IMR-90 (cell line): ENCODE results near the gene GUCY2D. TPM values are rescaled to one million over a fixed set of nuclear protein-coding genes. Genes with fewer than 3 reads are reported as not detected.
A peak's percentile ranks its signal among the peaks of the same experiment; 100 is the strongest.

ENCODE experiments used
- ATAC-seq: fragments of 200-7000 bp; cut with Tn5 transposase; 2 replicates; pipeline ENCODE4 v1.9.1; 2020; ENCODE audit warnings: low read depth, mild to moderate bottlenecking, moderate library complexity
- BruUV-seq: library from RNA; stranded (reverse); fragments of 400-500 nt; replicated peaks from 2 replicates; lab custom pipeline; 2021; lab: Mats Ljungman, UMichigan
- CTCF ChIA-PET: fragments of 300-600 bp; formaldehyde crosslinking; extraction: SDS; loops from one replicate; lab custom pipeline; 2021; ENCODE audit warnings: antibody characterized with exemption; lab: Yijun Ruan, JAX
- POLR2A ChIA-PET: fragments of 300-600 bp; sonication (Branson Sonifier 250); formaldehyde crosslinking; loops from one replicate; lab custom pipeline; 2022; ENCODE audit warnings: antibody characterized with exemption; ENCODE audit not compliant: unreplicated experiment; lab: Charles Lee
- DNase-seq: peaks from one replicate; pipeline ENCODE4 v3.0.0; 2013
- H2AFZ ChIP-seq: replicated peaks from 2 replicates; pipeline ENCODE3; 2013; ENCODE audit warnings: low read length, mild to moderate bottlenecking; ENCODE audit not compliant: poor library complexity
- H2AK5ac ChIP-seq: 2 replicates; pipeline ENCODE4 v1.6.1; 2013; ENCODE audit warnings: low read depth, low read length, inconsistent platforms
- H2AK9ac ChIP-seq: replicated peaks from 2 replicates; pipeline ENCODE3; 2013; ENCODE audit warnings: mild to moderate bottlenecking, low read depth, low read length, moderate library complexity; ENCODE audit not compliant: poor library complexity
- H2BK120ac ChIP-seq: 2 replicates; pipeline ENCODE4 v1.6.1; 2013; ENCODE audit warnings: low read depth, low read length, inconsistent platforms
- H2BK15ac ChIP-seq: 3 replicates; pipeline ENCODE4 v1.6.1; 2013; ENCODE audit warnings: low read depth, low read length, inconsistent platforms
- H2BK20ac ChIP-seq: 2 replicates; pipeline ENCODE4 v1.6.1; 2013; ENCODE audit warnings: low read depth, mild to moderate bottlenecking, inconsistent platforms, low read length, moderate library complexity
- H2BK5ac ChIP-seq: 2 replicates; pipeline ENCODE4 v1.6.1; 2013; ENCODE audit warnings: mild to moderate bottlenecking, low read depth, low read length, inconsistent platforms; ENCODE audit not compliant: poor library complexity, severe bottlenecking
- H3K14ac ChIP-seq: replicated peaks from 2 replicates; pipeline ENCODE4 v1.6.1; 2013; ENCODE audit warnings: low read depth, low read length, inconsistent platforms
- H3K18ac ChIP-seq: 2 replicates; pipeline ENCODE4 v1.6.1; 2013; ENCODE audit warnings: low read depth, low read length, control low read depth
- H3K23ac ChIP-seq: 2 replicates; pipeline ENCODE4 v1.6.1; 2013; ENCODE audit warnings: low read depth, low read length, inconsistent platforms
- H3K27ac ChIP-seq: 2 replicates; pipeline ENCODE4 v1.5.1; 2013; ENCODE audit warnings: mild to moderate bottlenecking, control low read depth, low read length; ENCODE audit not compliant: insufficient read depth
- H3K27me3 ChIP-seq: 2 replicates; pipeline ENCODE4 v1.6.1; 2013; ENCODE audit warnings: low read length; ENCODE audit not compliant: control insufficient read depth, insufficient read depth
- H3K36me3 ChIP-seq: 2 replicates; pipeline ENCODE4 v1.6.1; 2013; ENCODE audit warnings: low read length, mixed read lengths; ENCODE audit not compliant: control insufficient read depth, insufficient read depth
- H3K4ac ChIP-seq: 2 replicates; pipeline ENCODE4 v1.6.1; 2013; ENCODE audit warnings: low read depth, low read length, inconsistent platforms
- H3K4me1 ChIP-seq: 2 replicates; pipeline ENCODE4 v1.6.1; 2013; ENCODE audit warnings: low read length, mixed read lengths; ENCODE audit not compliant: control insufficient read depth, insufficient read depth
- H3K4me2 ChIP-seq: 2 replicates; pipeline ENCODE4 v1.6.1; 2013; ENCODE audit warnings: low read depth, mild to moderate bottlenecking, control low read depth, low read length, moderate library complexity
- H3K4me3 ChIP-seq: 2 replicates; pipeline ENCODE4 v1.5.1; 2013; ENCODE audit warnings: low read depth, mild to moderate bottlenecking, control low read depth, low read length, moderate library complexity; ENCODE audit not compliant: insufficient read depth
- H3K56ac ChIP-seq: 2 replicates; pipeline ENCODE4 v1.6.1; 2013; ENCODE audit warnings: low read length, inconsistent platforms; ENCODE audit not compliant: insufficient read depth; ENCODE audit errors: extremely low read depth
- H3K79me1 ChIP-seq, 2 experiments: 2 replicates each; pipeline ENCODE4 v1.6.1; 2013; ENCODE audit warnings: low read length in 2 of 2, inconsistent platforms in 1 of 2, low read depth in 1 of 2
- H3K9ac ChIP-seq: 2 replicates; pipeline ENCODE4 v1.6.1; 2013; ENCODE audit warnings: low read depth, low read length, control low read depth
- H3K9me1 ChIP-seq: 2 replicates; pipeline ENCODE4 v1.6.1; 2013; ENCODE audit warnings: low read length, inconsistent platforms; ENCODE audit not compliant: insufficient read depth
- H3K9me3 ChIP-seq: 2 replicates; pipeline ENCODE4 v1.6.1; 2013; ENCODE audit warnings: low read length; ENCODE audit not compliant: control insufficient read depth, insufficient read depth
- H4K20me1 ChIP-seq: 2 replicates; pipeline ENCODE4 v1.6.1; 2013; ENCODE audit warnings: low read length, inconsistent platforms; ENCODE audit not compliant: insufficient read depth
- H4K5ac ChIP-seq: 2 replicates; pipeline ENCODE4 v1.6.1; 2013; ENCODE audit warnings: mild to moderate bottlenecking, low read depth, low read length, control low read depth
- H4K8ac ChIP-seq, 2 experiments: 2 replicates each; pipeline ENCODE4 v1.6.1; 2013; ENCODE audit warnings: low read depth in 2 of 2, low read length in 2 of 2, control low read depth in 1 of 2, inconsistent platforms in 1 of 2
- H4K91ac ChIP-seq: 2 replicates; pipeline ENCODE4 v1.6.1; 2013; ENCODE audit warnings: low read depth, low read length, inconsistent platforms; ENCODE audit not compliant: insufficient read depth
- BHLHE40 ChIP-seq: fragments of 150-350 bp; IDR thresholded peaks from 2 replicates; pipeline ENCODE4 v1.6.1; 2016; ENCODE audit warnings: mild to moderate bottlenecking, low read depth, low read length
- CEBPB ChIP-seq: IDR thresholded peaks from 2 replicates; pipeline ENCODE4 v1.6.1; 2012; ENCODE audit warnings: low read depth, low read length, improper control_type of control experiment
- CHD1 ChIP-seq: IDR thresholded peaks from 2 replicates; pipeline ENCODE4 v1.6.1; 2012; ENCODE audit warnings: low read depth, low read length, improper control_type of control experiment
- CTCF ChIP-seq: conservative IDR thresholded peaks from 2 replicates; pipeline ENCODE4 v1.5.1; 2012; ENCODE audit warnings: mild to moderate bottlenecking, low read depth, low read length, improper control_type of control experiment
- FOS ChIP-seq: fragments of 150-350 bp; IDR thresholded peaks from 2 replicates; pipeline ENCODE4 v1.6.1; 2016; ENCODE audit warnings: low read depth, low read length
- MXI1 ChIP-seq: IDR thresholded peaks from 2 replicates; pipeline ENCODE4 v1.6.1; 2012; ENCODE audit warnings: low read depth, mild to moderate bottlenecking, low read length, moderate library complexity, borderline replicate concordance
- NFE2L2 ChIP-seq: fragments of 150-350 bp; IDR thresholded peaks from 2 replicates; pipeline ENCODE4 v1.6.1; 2016; ENCODE audit warnings: low read depth, mild to moderate bottlenecking, low read length
- POLR2A ChIP-seq: IDR thresholded peaks from 2 replicates; pipeline ENCODE4 v1.6.1; 2012; ENCODE audit warnings: mild to moderate bottlenecking, low read depth, low read length
- RAD21 ChIP-seq: IDR thresholded peaks from 2 replicates; pipeline ENCODE4 v1.6.1; 2012; ENCODE audit warnings: low read length, improper control_type of control experiment
- RCOR1 ChIP-seq: IDR thresholded peaks from 2 replicates; pipeline ENCODE4 v1.6.1; 2012; ENCODE audit warnings: mild to moderate bottlenecking, low read length, improper control_type of control experiment; ENCODE audit not compliant: insufficient replicate concordance
- SMC3 ChIP-seq: fragments of 150-350 bp; IDR thresholded peaks from 2 replicates; pipeline ENCODE4 v1.6.1; 2016; ENCODE audit warnings: low read depth, mild to moderate bottlenecking, antibody characterized with exemption, low read length, moderate library complexity
- WGBS, 2 experiments: methylation state at CpG; one replicate each; pipeline versions ENCODE4 v1.1.5 to v1.1.7; 2013; ENCODE audit warnings: missing lambda C conversion rate in 2 of 2; ENCODE audit not compliant: insufficient read length in 1 of 2; ENCODE audit errors: extremely low coverage in 2 of 2; 5-methylcytosine and 5-hydroxymethylcytosine counted together
- dilution Hi-C: fragments of 300-500 bp; cut with HindIII; formaldehyde crosslinking; loops from one replicate; pipeline ENCODE4 v1.14.3; 2018; ENCODE audit warnings: low sequenced_read_pairs; ENCODE audit not compliant: unreplicated experiment
- in situ Hi-C: fragments of 300-500 bp; cut with MboI; formaldehyde crosslinking; loops from 3 replicates; pipeline ENCODE4 v1.14.3; 2019; ENCODE audit warnings: low sequenced_read_pairs, inconsistent platforms, mixed read lengths
- intact Hi-C: fragments of 100-400 bp; cut with micrococcal nuclease; formaldehyde crosslinking; loops from 2 replicates; pipeline ENCODE4 v1.10.0; 2022
- polyA plus RNA-seq, 3 experiments: library from polyadenylated mRNA; depleted of rRNA; stranded (reverse); fragments of >200 nt; gene quantifications; 2 replicates each; pipeline ENCODE4 v1.2.3, GENCODE V29; 2012; ENCODE audit warnings: low replicate concordance in 1 of 3
- total RNA-seq: library from RNA; depleted of rRNA; stranded (reverse); fragments of >200 nt; gene quantifications from 2 replicates; pipeline ENCODE4 v1.2.3, GENCODE V29; 2012

GUCY2D gene
- total and polyA plus RNA-seq, 2 of the 4 experiments (the other 2 are of a cell fraction): 0.03 TPM; not detected in 1

GRCh38 chr17:7989781-7990655 is 12.4 kb upstream of the GUCY2D start:
- dilution Hi-C loops: no loop called here
- Histone ChIP-seq H3K36me3 (no peaks in the 10 kb centered on the region), H3K23ac (no peak overlapping the region; the same call in 1 of the 2 replicates), H3K27ac (no peak overlapping the region), H2AK9ac (peak overlapping the region; percentile 85), H2BK15ac (no peak overlapping the region), H3K9me3 (no peaks in the 10 kb centered on the region), H3K56ac (no peak overlapping the region), H3K4me1 (peaks cover 5% of the 10 kb centered on the region; the same call in 1 of the 2 replicates), H2AK5ac (no peak overlapping the region), H3K18ac (no peak overlapping the region), H3K4me2 (peak overlapping the region; percentile 80), H2AFZ (peak overlapping the region; percentile 99), H2BK20ac (no peak overlapping the region), H3K4ac (peak overlapping the region; percentile 29), H3K14ac (no peak overlapping the region), H2BK5ac (no peak overlapping the region), H4K8ac (peak overlapping the region in 1 of 2 experiments; percentile 93; a peak in 2 of 4 replicates), H4K91ac (no peak overlapping the region), H4K20me1 (no peaks in the 10 kb centered on the region), H3K4me3 (peak overlapping the region; percentile 59), H2BK120ac (no peak overlapping the region; the same call in 1 of the 2 replicates), H3K79me1 (no peaks in the 10 kb centered on the region), H3K9me1 (no peaks in the 10 kb centered on the region), H3K27me3 (peaks cover 11% of the 10 kb centered on the region), H3K9ac (peak overlapping the region; percentile 12; the same call in 1 of the 2 replicates), H4K5ac (no peak overlapping the region; the same call in 1 of the 2 replicates)
- BruUV-seq: no TSS peak
- ATAC-seq (peak; percentile 94), DNase-seq (peak; percentile 44)
- peak; percentile 81 for TF ChIP-seq CTCF
- no peak for TF ChIP-seq RCOR1
- TF ChIP-seq CEBPB: no peak
- peak; percentile 57 for TF ChIP-seq RAD21
- no peak for TF ChIP-seq NFE2L2
- TF ChIP-seq CHD1: no peak
- TF ChIP-seq POLR2A: no peak
- TF ChIP-seq SMC3: peak; percentile 69
- TF ChIP-seq BHLHE40: peak; percentile 74; the same call in 1 of the 2 replicates
- peak; percentile 35; the same call in 1 of the 2 replicates for TF ChIP-seq MXI1
- TF ChIP-seq FOS: no peak
- intact Hi-C loops: loop anchor here (1.0 to 5.0 kb wide), 6 partner anchors 51 to 247 kb away; partner anchors contain the start of genes CNTROB and TRAPPC1
- ChIA-PET CTCF (interaction anchor here (0.5 to 1.9 kb wide), 22 partner anchors 9 to 305 kb away, joined by 3 to 18 read pairs (median 4); partner anchors contain the start of genes RNF227 and SLC25A35), POLR2A (no interaction called here)
- in situ Hi-C loops: loop anchor here (5.0 to 25.0 kb wide), 2 partner anchors 78 to 253 kb away; no protein-coding TSS in a partner anchor
- 20% methylated on average over 1 of the region's 59 CpGs; no CpG with 5 or more reads in 1 of the 2 experiments for WGBS, 2 experiments
